Spleen (tissue), 7 donors: ENCODE results near the gene PSG11.

ENCODE experiments used
- CTCF ChIP-seq, 11 experiments: fragments of 200-600 bp in 7 of 11; fragments of 450-650 bp in 4 of 11; sonication (generic) in 4 of 11; IDR thresholded peaks in 8 of 11; conservative IDR thresholded peaks in 3 of 11; 1 replicate in 7 of 11; 2 replicates in 4 of 11; pipeline versions ENCODE4 v1.4.0 to v1.8.0; 2016 to 2021; ENCODE audit warnings: antibody characterized with exemption in 11 of 11, inconsistent platforms in 4 of 11, mild to moderate bottlenecking in 1 of 11
- POLR2A ChIP-seq, 3 donors: fragments of 450-650 bp; IDR thresholded peaks; one replicate each; pipeline ENCODE4 v1.5.1; 2017; ENCODE audit warnings: antibody characterized with exemption in 3 of 3, mild to moderate bottlenecking in 1 of 3
- POLR2AphosphoS5 ChIP-seq, 3 donors: sonication (generic); formaldehyde crosslinking; IDR thresholded peaks; one replicate each; pipeline ENCODE4 v1.5.1; 2017; ENCODE audit warnings: antibody characterized with exemption in 3 of 3
- donor health status: DM: no; HTN: no; CAD: no; lungs with moderate emphysema.
- donor health status: DM: no; HTN: no; CAD: no.
- donor health status: DM: no; HTN: no; CAD: no.

DNA sequence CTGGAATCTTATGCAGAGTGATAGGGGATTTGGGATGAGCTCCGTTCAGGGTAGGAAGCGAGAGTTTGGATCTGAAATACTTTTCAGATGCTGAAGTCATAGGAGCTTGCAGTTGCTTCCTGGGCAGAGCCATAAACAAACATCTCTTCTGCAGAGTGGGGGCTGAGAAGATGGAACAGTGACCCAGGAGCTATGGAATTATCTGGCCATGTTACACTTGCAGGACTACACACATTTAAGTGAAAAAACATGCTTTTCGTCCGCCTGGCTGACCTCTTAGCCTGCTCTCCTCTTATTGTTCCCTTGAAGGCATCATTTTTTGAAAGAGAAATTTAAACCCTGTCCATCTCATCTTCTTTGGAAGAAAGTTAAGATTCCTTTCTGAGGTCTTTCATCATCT, 40.7 kb downstream of the PSG11 start:
- TF ChIP-seq CTCF (IDR thresholded peaks at IDR 0.05 in 8 of 11, conservative IDR thresholded peaks at IDR 0.05 in 3 of 11) (no peak), POLR2A (IDR thresholded peaks at IDR 0.05) (no peak), POLR2AphosphoS5 (IDR thresholded peaks at IDR 0.05) (no peak)
